ENCODE results near the gene CTDNEP1. TPM values are rescaled to one million over a fixed set of nuclear protein-coding genes. Genes with fewer than 3 reads are reported as not detected.

The CTDNEP1 gene
- total RNA-seq: 10 to 100 TPM; 23.9 to 82.8 (median 54.0) TPM
- polyA plus RNA-seq: 10 to 100 TPM; 71.8 to 85.1 (median 75.9) TPM
- long read RNA-seq, donor 1, transcript CTDNEP1-210 (8 exons, 1,708 nt): major isoform, 13 of 14 reads
- long read RNA-seq, donor 1, partial matches to known transcripts: 0 of 14 reads
- long read RNA-seq, donor 1, other reads (novel, unspliced or antisense): 0 of 14 reads
- long read RNA-seq, donor 2, transcript CTDNEP1-210 (8 exons, 1,708 nt): major isoform, 26 of 31 reads
- long read RNA-seq, donor 2, partial matches to known transcripts: 5 of 31 reads
- long read RNA-seq, donor 2, other reads (novel, unspliced or antisense): 0 of 31 reads
- long read RNA-seq, donor 3, transcript CTDNEP1-210 (8 exons, 1,708 nt): major isoform, 14 of 15 reads
- long read RNA-seq, donor 3, partial matches to known transcripts: 0 of 15 reads
- long read RNA-seq, donor 3, other reads (novel, unspliced or antisense): 0 of 15 reads
- long read RNA-seq, donor 4, partial matches to known transcripts: 0 of 4 reads
- long read RNA-seq, donor 4, other reads (novel, unspliced or antisense): 0 of 4 reads
- long read RNA-seq, donor 5, transcript CTDNEP1-210 (8 exons, 1,708 nt): major isoform, 26 of 45 reads
- long read RNA-seq, donor 5, partial matches to known transcripts: 15 of 45 reads
- long read RNA-seq, donor 5, other reads (novel, unspliced or antisense): 0 of 45 reads
- long read RNA-seq, donor 6, transcript CTDNEP1-210 (8 exons, 1,708 nt): major isoform, 52 of 68 reads
- long read RNA-seq, donor 6, partial matches to known transcripts: 8 of 68 reads
- long read RNA-seq, donor 6, other reads (novel, unspliced or antisense): 5 of 68 reads
- long read RNA-seq, donor 7, transcript CTDNEP1-210 (8 exons, 1,708 nt): major isoform, 22 of 27 reads
- long read RNA-seq, donor 7, partial matches to known transcripts: 5 of 27 reads
- long read RNA-seq, donor 7, other reads (novel, unspliced or antisense): 0 of 27 reads
- long read RNA-seq, donor 8, transcript CTDNEP1-210 (8 exons, 1,708 nt): major isoform, 15 of 22 reads
- long read RNA-seq, donor 8, partial matches to known transcripts: 5 of 22 reads
- long read RNA-seq, donor 8, other reads (novel, unspliced or antisense): 0 of 22 reads
- long read RNA-seq, donor 9, transcript CTDNEP1-210 (8 exons, 1,708 nt): major isoform, 15 of 26 reads
- long read RNA-seq, donor 9, partial matches to known transcripts: 7 of 26 reads
- long read RNA-seq, donor 9, other reads (novel, unspliced or antisense): 0 of 26 reads
- long read RNA-seq, donor 10, transcript CTDNEP1-210 (8 exons, 1,708 nt): major isoform, 7 of 8 reads
- long read RNA-seq, donor 10, partial matches to known transcripts: 0 of 8 reads
- long read RNA-seq, donor 10, other reads (novel, unspliced or antisense): 0 of 8 reads

- peak within 1 kb of the TSS; percentile 65 to 98 (median 95) for H3K4me3 ChIP-seq
- H3K27ac ChIP-seq: peak within 1 kb of the TSS; percentile 96 to 100 (median 99)
- no peaks in the 10 kb centered on the region for H3K27me3 ChIP-seq
- intact Hi-C loops (cut with DNase I; ENCODE audit: low total_unique reads): no loop called here
- TF ChIP-seq EP300 (IDR thresholded peaks at IDR 0.05): no peak
- no peak for TF ChIP-seq POLR2A (IDR thresholded peaks at IDR 0.05)
- TF ChIP-seq POLR2AphosphoS5 (IDR thresholded peaks at IDR 0.05): peak; percentile 61 to 86 (median 85)
- TF ChIP-seq CTCF (IDR thresholded peaks at IDR 0.05): no peak
- H3K36me3 ChIP-seq: peaks cover 17 to 40% (median 35%) of the 10 kb centered on the region in 4 donors
- H3K4me1 ChIP-seq: peaks cover 32 to 52% (median 41%) of the 10 kb centered on the region in 4 donors
- 0 to 1% (median 1%) methylated on average over 24 to 41 of the region's 41 CpGs for WGBS, 5 donors
- peak; percentile 98 to 100 for DNase-seq
- no peaks in the 10 kb centered on the region for H3K9me3 ChIP-seq
Measured at GRCh38 chr17:7251661-7252175, at the start of gene CTDNEP1. Gene CTDNEP1 (minus strand): TSS chr17:7251734. CDS start chr17:7251296, 438 bp downstream.

- H3K27ac ChIP-seq: peak overlapping the region in 4 of 5 donors; percentile 0 to 68 (median 51)
Measured at GRCh38 chr17:7296189-7296861, 44.8 kb upstream of the CTDNEP1 start.

More at GRCh38 chr17:7296189-7296861, 44.8 kb upstream of the CTDNEP1 start:
- TF ChIP-seq CTCF (IDR thresholded peaks at IDR 0.05) (peak in 5 of 7 experiments; percentile 84 to 97 (median 94)), POLR2A (IDR thresholded peaks at IDR 0.05) (no peak), POLR2AphosphoS5 (IDR thresholded peaks at IDR 0.05) (peak in 2 of 3 donors; percentile 64 to 76)
- Histone ChIP-seq H3K9me3 (no peaks in the 10 kb centered on the region), H3K4me1 (peaks cover 31 to 51% (median 44%) of the 10 kb centered on the region in 4 donors), H3K4me3 (peak overlapping the region; percentile 2 to 25 (median 14)), H3K27me3 (peaks cover 0 to 70% (median 28%) of the 10 kb centered on the region in 3 donors), H3K36me3 (no peaks in the 10 kb centered on the region)
- intact Hi-C loops (cut with DNase I; ENCODE audit: low total_unique reads): no loop called here
- peak; percentile 85 to 95 for DNase-seq
- WGBS, 5 donors: 2 to 8% (median 2%) methylated on average over 31 to 51 of the region's 51 CpGs
